ENCODE results near the gene RER1.

Gene RER1

DNA sequence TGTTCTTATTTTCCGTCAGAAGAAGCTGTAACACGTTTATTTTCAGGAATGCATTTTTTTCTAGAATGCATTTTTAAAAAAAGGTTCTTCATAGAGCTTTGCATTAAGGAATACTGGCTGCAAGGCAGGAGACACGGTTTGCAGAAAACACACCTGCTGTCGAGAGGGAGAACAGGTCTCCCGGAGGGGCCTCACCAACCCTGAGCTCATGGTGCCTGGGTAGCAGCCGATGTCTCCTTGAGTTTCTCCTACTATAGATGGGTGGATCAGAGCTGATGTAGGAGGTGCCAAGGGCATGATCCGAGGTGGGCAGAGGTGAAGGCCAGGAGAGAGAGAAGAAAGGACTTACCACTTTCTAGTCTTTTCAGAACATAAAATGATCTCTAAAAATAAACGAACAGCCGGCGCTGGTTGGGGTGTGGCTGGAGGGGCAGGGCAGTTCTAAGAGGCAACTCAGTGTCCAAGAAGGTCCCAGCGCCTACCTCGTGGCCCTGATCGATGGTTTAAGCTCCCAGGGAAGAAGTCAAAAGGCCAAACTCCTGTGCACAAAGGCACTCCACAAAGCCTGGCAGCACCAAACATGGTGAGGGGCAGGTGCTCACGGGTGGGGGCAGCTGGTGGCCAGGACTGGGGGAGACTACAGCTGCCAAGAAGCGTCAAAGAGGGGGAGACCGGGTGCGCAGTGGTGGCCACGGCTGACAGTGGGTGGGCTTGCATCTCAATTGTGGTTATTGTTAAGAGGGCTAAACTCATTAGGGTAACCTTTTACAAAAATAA lies 12.5 kb upstream of the RER1 start:
- in situ Hi-C loops (cut with HindIII; ENCODE audit: low pct_ligation_motif_present, low sequenced_read_pairs), result no loop called here
- Histone ChIP-seq H3K36me3 (replicated peaks) (no peaks in the 10 kb centered on the region), H3K4me3 (ENCODE audit: low read depth, low read length) (no peak overlapping the region), H3K27me3 (replicated peaks) (no peaks in the 10 kb centered on the region), H3K27ac (no peak overlapping the region)
- no peak for DNase-seq
- TF ChIP-seq, protein P1, sequence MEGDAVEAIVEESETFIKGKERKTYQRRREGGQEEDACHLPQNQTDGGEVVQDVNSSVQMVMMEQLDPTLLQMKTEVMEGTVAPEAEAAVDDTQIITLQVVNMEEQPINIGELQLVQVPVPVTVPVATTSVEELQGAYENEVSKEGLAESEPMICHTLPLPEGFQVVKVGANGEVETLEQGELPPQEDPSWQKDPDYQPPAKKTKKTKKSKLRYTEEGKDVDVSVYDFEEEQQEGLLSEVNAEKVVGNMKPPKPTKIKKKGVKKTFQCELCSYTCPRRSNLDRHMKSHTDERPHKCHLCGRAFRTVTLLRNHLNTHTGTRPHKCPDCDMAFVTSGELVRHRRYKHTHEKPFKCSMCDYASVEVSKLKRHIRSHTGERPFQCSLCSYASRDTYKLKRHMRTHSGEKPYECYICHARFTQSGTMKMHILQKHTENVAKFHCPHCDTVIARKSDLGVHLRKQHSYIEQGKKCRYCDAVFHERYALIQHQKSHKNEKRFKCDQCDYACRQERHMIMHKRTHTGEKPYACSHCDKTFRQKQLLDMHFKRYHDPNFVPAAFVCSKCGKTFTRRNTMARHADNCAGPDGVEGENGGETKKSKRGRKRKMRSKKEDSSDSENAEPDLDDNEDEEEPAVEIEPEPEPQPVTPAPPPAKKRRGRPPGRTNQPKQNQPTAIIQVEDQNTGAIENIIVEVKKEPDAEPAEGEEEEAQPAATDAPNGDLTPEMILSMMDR (IDR thresholded peaks at IDR 0.05; ENCODE audit: low read depth, low read length, missing control alignments), result no peak

DNA sequence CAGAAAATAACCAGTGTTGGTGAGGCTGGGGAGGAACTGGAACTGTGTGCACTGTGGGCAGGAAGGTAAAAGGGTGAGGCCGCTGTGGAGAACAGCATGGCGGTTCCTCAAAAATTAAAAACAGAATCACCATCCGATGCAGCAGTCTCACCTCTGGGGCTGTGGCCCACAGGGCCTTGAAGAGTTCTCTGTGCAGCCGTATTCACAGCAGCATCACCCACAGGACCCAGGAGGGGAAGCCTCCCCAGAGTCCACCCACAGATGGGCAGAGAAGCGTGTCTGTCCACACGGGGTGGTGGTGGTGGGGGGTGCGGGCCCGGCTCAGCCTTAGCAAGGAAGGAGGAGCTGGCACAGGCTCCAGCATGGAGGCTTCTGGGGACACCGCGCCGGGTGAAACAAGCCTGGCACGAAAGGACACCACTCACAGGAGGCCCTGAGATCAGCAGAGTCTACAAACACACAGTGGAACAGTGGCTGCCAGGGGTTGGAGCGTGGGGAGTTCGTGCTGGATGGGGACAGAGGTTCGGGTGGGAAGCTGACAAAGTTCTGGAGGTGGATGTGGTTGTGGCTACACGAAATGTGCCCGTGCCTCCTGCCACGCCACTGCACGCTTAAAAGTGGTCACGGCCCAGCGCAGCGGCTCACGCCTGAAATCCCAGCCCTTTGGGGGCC lies 11.8 kb upstream of the RER1 start:
- Histone ChIP-seq H3K36me3 (replicated peaks) (no peaks in the 10 kb centered on the region), H3K27ac (no peak overlapping the region), H3K4me3 (ENCODE audit: low read depth, low read length) (no peak overlapping the region), H3K27me3 (replicated peaks) (no peaks in the 10 kb centered on the region)
- in situ Hi-C loops (cut with HindIII; ENCODE audit: low pct_ligation_motif_present, low sequenced_read_pairs), result no loop called here
- no peak for DNase-seq
- TF ChIP-seq, protein P1 (IDR thresholded peaks at IDR 0.05; ENCODE audit: low read depth, low read length, missing control alignments), result no peak

DNA sequence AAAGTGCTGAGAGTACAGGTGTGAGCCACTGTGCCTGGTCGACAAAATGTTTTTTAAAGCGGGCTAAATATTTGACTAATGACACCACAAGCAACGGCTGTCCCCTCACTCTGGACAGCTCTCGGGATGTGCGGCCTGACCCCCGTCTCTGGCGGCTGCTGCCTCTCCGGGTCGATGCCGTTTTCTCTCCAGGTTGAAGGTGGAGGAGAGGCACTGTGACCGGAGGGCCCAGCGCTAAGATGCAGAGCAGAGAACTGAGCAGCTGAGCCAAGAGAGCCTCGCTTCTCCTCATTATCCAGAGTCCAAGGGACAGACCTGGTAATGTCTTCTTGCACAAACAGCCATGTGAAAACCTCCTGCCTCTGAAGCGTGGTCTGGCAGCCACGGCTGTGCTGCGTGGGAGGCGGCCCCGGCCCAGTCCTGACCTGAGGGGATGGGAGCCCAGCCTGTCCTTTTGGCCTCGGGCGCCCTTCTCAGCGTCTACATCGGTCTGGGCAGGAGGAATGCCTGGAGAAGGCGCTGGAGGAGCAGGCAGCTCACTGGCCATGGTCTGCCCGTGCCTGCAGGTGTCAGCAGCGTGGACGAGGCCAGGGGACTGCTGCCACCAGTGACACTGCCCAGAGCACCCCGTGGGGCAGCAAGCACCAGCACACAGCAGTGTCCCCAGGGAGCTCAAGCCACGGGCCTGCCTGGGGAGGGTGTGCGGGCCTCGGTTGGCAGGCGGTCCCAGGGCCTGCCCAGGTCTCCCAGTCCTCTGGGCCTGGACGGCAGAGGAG lies 10.6 kb upstream of the RER1 start:
- Histone ChIP-seq H3K27me3 (replicated peaks) (no peaks in the 10 kb centered on the region), H3K4me3 (ENCODE audit: low read depth, low read length) (no peak overlapping the region), H3K36me3 (replicated peaks) (no peaks in the 10 kb centered on the region), H3K27ac (no peak overlapping the region)
- DNase-seq, result no peak
- in situ Hi-C loops (cut with HindIII; ENCODE audit: low pct_ligation_motif_present, low sequenced_read_pairs), result no loop called here
- TF ChIP-seq, protein P1 (IDR thresholded peaks at IDR 0.05; ENCODE audit: low read depth, low read length, missing control alignments), result no peak

DNA sequence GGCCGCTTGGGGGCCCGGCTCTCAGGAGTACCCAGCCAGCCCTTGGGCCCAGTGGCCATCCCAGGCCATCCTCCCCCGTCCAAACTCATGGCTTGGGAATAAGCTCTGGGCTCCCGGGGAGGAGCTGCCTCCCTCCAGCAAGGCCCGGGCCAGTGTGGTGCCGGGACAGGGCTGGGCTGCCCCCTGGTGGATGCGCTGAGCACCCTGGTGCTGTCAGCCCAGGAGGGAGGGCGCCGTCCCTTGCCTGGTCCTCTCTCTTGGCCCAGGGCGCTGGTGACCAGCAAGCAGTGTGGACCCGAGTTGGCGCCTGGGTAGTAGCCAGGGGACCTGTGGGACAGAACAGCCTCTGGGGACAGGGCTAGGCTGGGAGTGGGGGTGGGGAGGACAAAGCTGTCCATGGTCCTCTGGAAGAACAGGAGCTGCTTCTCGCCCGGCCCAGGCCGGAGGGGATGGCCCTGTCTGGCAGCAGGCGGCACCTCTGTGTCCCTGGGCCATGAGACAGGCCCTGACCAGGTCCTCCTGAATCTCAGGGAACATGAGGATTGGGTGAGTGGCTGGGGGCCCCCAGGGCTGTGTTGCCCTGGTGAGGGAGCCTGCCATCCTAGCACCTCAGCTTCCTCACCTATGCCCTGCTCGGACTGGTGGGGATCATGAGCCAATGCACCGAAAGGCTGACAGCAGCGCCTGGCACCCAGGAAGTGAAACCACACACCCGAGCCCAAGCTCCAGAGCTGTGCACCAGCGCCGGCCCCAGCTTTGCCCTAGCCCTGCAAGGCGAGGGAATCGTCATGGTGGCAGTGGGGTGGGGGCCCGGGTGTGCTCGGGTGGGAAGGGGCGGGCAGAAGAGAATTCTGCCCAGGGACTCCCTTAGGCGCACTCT lies 9.7 kb upstream of the RER1 start:
- TF ChIP-seq, protein P1 (IDR thresholded peaks at IDR 0.05; ENCODE audit: low read depth, low read length, missing control alignments), result peak; percentile 94
- Histone ChIP-seq H3K36me3 (replicated peaks) (no peaks in the 10 kb centered on the region), H3K27ac (no peak overlapping the region), H3K27me3 (replicated peaks) (no peaks in the 10 kb centered on the region), H3K4me3 (ENCODE audit: low read depth, low read length) (no peak overlapping the region)
- peak; percentile 55 for DNase-seq
- in situ Hi-C loops (cut with HindIII; ENCODE audit: low pct_ligation_motif_present, low sequenced_read_pairs), result no loop called here

DNA sequence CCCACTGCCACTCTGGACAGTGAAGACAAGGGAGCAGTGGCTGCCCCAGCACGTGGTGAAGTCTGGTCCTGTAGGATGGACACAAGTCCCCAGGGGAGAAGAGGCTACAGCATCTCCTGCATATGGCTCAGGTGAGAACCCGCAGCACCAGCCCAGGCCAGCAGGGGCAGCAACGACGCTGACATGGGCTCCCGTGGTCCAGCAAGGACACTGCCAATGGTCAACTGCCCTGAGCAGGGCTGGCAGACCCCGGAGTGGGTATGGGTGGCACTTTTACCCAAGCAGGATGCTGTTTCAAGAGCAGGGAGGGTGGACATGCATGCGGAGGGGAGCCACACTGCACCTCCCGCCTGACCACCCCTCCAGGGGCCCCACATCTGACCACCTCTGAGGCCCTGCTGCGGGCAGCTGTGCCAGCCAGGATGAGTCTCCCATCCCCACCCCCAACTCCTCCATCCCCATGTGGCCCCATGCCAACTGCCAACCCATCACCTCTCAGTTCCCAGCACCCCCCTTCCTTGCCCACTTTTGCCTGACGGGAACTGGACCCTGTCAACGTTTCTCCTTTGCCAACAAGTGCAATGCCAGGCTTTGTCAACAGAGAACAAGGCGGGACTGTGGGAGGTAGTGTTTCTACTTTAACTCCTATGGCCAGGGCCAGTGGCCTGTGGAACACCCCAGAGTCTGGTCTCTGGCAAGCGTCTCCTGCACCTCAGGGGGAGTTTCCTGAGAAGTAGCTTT lies 8.8 kb upstream of the RER1 start:
- no peaks in the 10 kb centered on the region for H3K27me3 ChIP-seq (replicated peaks)
- no peaks in the 10 kb centered on the region for H3K36me3 ChIP-seq (replicated peaks)
- DNase-seq, result no peak
- in situ Hi-C loops (cut with HindIII; ENCODE audit: low pct_ligation_motif_present, low sequenced_read_pairs), result no loop called here
- no peak overlapping the region for H3K4me3 ChIP-seq (ENCODE audit: low read depth, low read length)
- TF ChIP-seq, protein P1 (IDR thresholded peaks at IDR 0.05; ENCODE audit: low read depth, low read length, missing control alignments), result peak; percentile 79
- no peak overlapping the region for H3K27ac ChIP-seq
